PC-3 (cell line): Measurements from ENCODE around the gene ATL2. TPM values are rescaled to one million over a fixed set of nuclear protein-coding genes. Genes with fewer than 3 reads are reported as not detected.
A peak's percentile ranks its signal among the peaks of the same experiment; 100 is the strongest.
"Not testable (repeated sequence)": the region's sequence is repeated elsewhere in the genome, so short reads cannot be mapped to it uniquely, and the experiment has no call there.

Experiments
- ATAC-seq: fragments of 200-7000 bp; cut with Tn5 transposase; 2 replicates; pipeline ENCODE4 v1.9.1; 2020; ENCODE audit warnings: mild to moderate bottlenecking, moderate library complexity
- BruUV-seq: library from RNA; stranded (reverse); fragments of 400-500 nt; replicated peaks from 2 replicates; lab custom pipeline; 2021; lab: Mats Ljungman, UMichigan
- CTCF ChIA-PET: fragments of 300-600 bp; sonication (Branson Sonifier 250); formaldehyde crosslinking; loops from one replicate; lab custom pipeline; 2022; ENCODE audit warnings: antibody characterized with exemption; lab: Charles Lee
- POLR2A ChIA-PET: fragments of 300-600 bp; sonication (Branson Sonifier 250); formaldehyde crosslinking; loops from one replicate; lab custom pipeline; 2022; ENCODE audit warnings: antibody characterized with exemption; ENCODE audit not compliant: unreplicated experiment; lab: Charles Lee
- DNase-seq: peaks from one replicate; pipeline ENCODE4 v3.0.0-alpha.2; 2015
- H2AFZ ChIP-seq: fragments of 300-600 bp; sonication (generic); 2 replicates; pipeline ENCODE4 v1.6.0; 2016; ENCODE audit warnings: antibody characterized with exemption, low read length
- H3F3A ChIP-seq: fragments of 300-600 bp; sonication (generic); one replicate; pipeline ENCODE4 v1.6.0; 2017; ENCODE audit warnings: antibody characterized with exemption, low read length, control low read depth, mild to moderate bottlenecking; ENCODE audit not compliant: unreplicated experiment
- H3K27ac ChIP-seq: fragments of 300-600 bp; sonication (generic); 2 replicates; pipeline ENCODE4 v1.5.1; 2016; ENCODE audit warnings: mild to moderate bottlenecking, low read length
- H3K27me3 ChIP-seq: fragments of 300-600 bp; sonication (generic); 2 replicates; pipeline ENCODE4 v1.6.1; 2016; ENCODE audit warnings: low read length, mixed read lengths
- H3K36me3 ChIP-seq: fragments of 300-600 bp; sonication (generic); 2 replicates; pipeline ENCODE4 v1.6.1; 2016; ENCODE audit warnings: low read depth, mixed run types, low read length, mixed read lengths
- H3K4me1 ChIP-seq: fragments of 300-600 bp; sonication (generic); 2 replicates; pipeline ENCODE4 v1.5.1; 2016; ENCODE audit warnings: low read length; ENCODE audit not compliant: insufficient read depth
- H3K4me2 ChIP-seq: fragments of 300-600 bp; sonication (generic); 2 replicates; pipeline ENCODE4 v1.6.0; 2016; ENCODE audit warnings: low read length
- H3K4me3 ChIP-seq: fragments of 300-600 bp; sonication (generic); 2 replicates; pipeline ENCODE4 v1.5.1; 2016; ENCODE audit warnings: mild to moderate bottlenecking, low read length, mixed read lengths
- H3K79me2 ChIP-seq: fragments of 300-600 bp; sonication (generic); 2 replicates; pipeline ENCODE4 v1.6.1; 2017; ENCODE audit warnings: low read length, mixed read lengths
- H3K9ac ChIP-seq: fragments of 300-600 bp; sonication (generic); 2 replicates; pipeline ENCODE4 v1.6.0; 2016; ENCODE audit warnings: mild to moderate bottlenecking, low read length
- H3K9me2 ChIP-seq: fragments of 300-600 bp; sonication (generic); replicated peaks from 2 replicates; pipeline ENCODE4 v1.6.1; 2016; ENCODE audit warnings: mixed run types, low read length, mixed read lengths
- H3K9me3 ChIP-seq: fragments of 300-600 bp; sonication (generic); 2 replicates; pipeline ENCODE4 v1.6.1; 2016; ENCODE audit warnings: low read length, mixed read lengths
- H4K20me1 ChIP-seq: fragments of 300-600 bp; sonication (generic); 2 replicates; pipeline ENCODE4 v1.6.1; 2016; ENCODE audit warnings: low read length, mixed read lengths
- CTCF ChIP-seq: fragments of 300-600 bp; sonication (generic); conservative IDR thresholded peaks from 2 replicates; pipeline ENCODE4 v1.5.1; 2017; ENCODE audit warnings: antibody characterized with exemption, low read depth, mild to moderate bottlenecking, low read length
- EZH2 ChIP-seq: fragments of 300-600 bp; sonication (generic); IDR thresholded peaks from one replicate; pipeline ENCODE4 v1.6.1; 2017; ENCODE audit warnings: antibody characterized with exemption, mild to moderate bottlenecking, low read length; ENCODE audit not compliant: unreplicated experiment
- EZH2phosphoT487 ChIP-seq: fragments of 300-600 bp; sonication (generic); IDR thresholded peaks from 2 replicates; pipeline ENCODE4 v1.6.1; 2018; ENCODE audit warnings: mild to moderate bottlenecking, antibody characterized with exemption, low read length, borderline replicate concordance
- intact Hi-C: fragments of 100-400 bp; cut with micrococcal nuclease; formaldehyde crosslinking; loops from 2 replicates; pipeline ENCODE4 v1.9.0; 2023
- total RNA-seq: library from RNA; depleted of rRNA; stranded (reverse); fragments of >200 nt; gene quantifications from 2 replicates; pipeline ENCODE4 v1.2.3, GENCODE V29; 2014

The ATL2 gene
- total RNA-seq, 1 experiment from 2014 or later: 89.4 TPM

GRCh38 chr2:38415728-38416291, 38.7 kb upstream of the ATL2 start:
- DNase-seq (no peak), ATAC-seq (no peak)
- Histone ChIP-seq H3K4me1 (no peaks in the 10 kb centered on the region), H3K79me2 (no peaks in the 10 kb centered on the region), H4K20me1 (no peaks in the 10 kb centered on the region), H3K9me3 (peaks cover 14% of the 10 kb centered on the region), H2AFZ (no peak overlapping the region), H3K27ac (no peak overlapping the region), H3K9ac (no peak overlapping the region), H3K36me3 (peaks cover 6% of the 10 kb centered on the region; the same call in 1 of the 2 replicates), H3K4me2 (no peak overlapping the region), H3K9me2 (no peaks in the 10 kb centered on the region), H3K4me3 (no peak overlapping the region), H3K27me3 (no peaks in the 10 kb centered on the region), H3F3A (no peaks in the 10 kb centered on the region)
- TF ChIP-seq EZH2 (no peak), CTCF (no peak), EZH2phosphoT487 (no peak)
- ChIA-PET POLR2A (no interaction called here), CTCF (no interaction called here)
- no TSS peak for BruUV-seq
- intact Hi-C loops: no loop called here

- no peak for TF ChIP-seq CTCF
- no peak for TF ChIP-seq EZH2
- no peak for TF ChIP-seq EZH2phosphoT487
- intact Hi-C loops: no loop called here
- H3K36me3 ChIP-seq: peaks cover 6% of the 10 kb centered on the region; the same call in 1 of the 2 replicates
- H3K4me3 ChIP-seq: no peak overlapping the region
- H3K9me2 ChIP-seq: no peaks in the 10 kb centered on the region
- H3K9me3 ChIP-seq: peaks cover 14% of the 10 kb centered on the region
- ChIA-PET CTCF (no interaction called here), POLR2A (no interaction called here)
- H3K79me2 ChIP-seq: no peaks in the 10 kb centered on the region
- no peak overlapping the region for H3K9ac ChIP-seq
- H2AFZ ChIP-seq: no peak overlapping the region
- BruUV-seq: no TSS peak
- no peaks in the 10 kb centered on the region for H3K27me3 ChIP-seq
- no peak overlapping the region for H3K4me2 ChIP-seq
- H3F3A ChIP-seq: no peaks in the 10 kb centered on the region
- no peak for ATAC-seq
- H3K4me1 ChIP-seq: no peaks in the 10 kb centered on the region
- H4K20me1 ChIP-seq: no peaks in the 10 kb centered on the region
- H3K27ac ChIP-seq: no peak overlapping the region
- no peak for DNase-seq
Observed at GRCh38 chr2:38415023-38415422, 38.0 kb upstream of the ATL2 start.

GRCh38 chr2:38412235-38412871, 35.3 kb upstream of the ATL2 start:
- not testable (repeated sequence) for BruUV-seq

More at GRCh38 chr2:38412235-38412871, 35.3 kb upstream of the ATL2 start:
- H3K4me3 ChIP-seq, H2AFZ ChIP-seq, POLR2A ChIA-PET, H3K9me2 ChIP-seq, intact Hi-C loops, H3K4me1 ChIP-seq, CTCF ChIA-PET, H3K27ac ChIP-seq, H3K27me3 ChIP-seq, H3K79me2 ChIP-seq, H3F3A ChIP-seq, H3K9ac ChIP-seq, H3K36me3 ChIP-seq, H4K20me1 ChIP-seq, ATAC-seq, H3K4me2 ChIP-seq: not testable (repeated sequence)
- DNase-seq: peak; percentile 22
- H3K9me3 ChIP-seq: peaks cover 14% of the 10 kb centered on the region
